Transverse colon (tissue), 4 donors: Measurements from ENCODE around the gene PDIA5.

Experiments
- CTCF ChIP-seq, 5 experiments: fragments of 200-600 bp in 3 of 5; fragments of 450-650 bp in 2 of 5; sonication (generic) in 3 of 5; IDR thresholded peaks; 1 replicate in 2 of 5; 2 replicates in 3 of 5; pipeline ENCODE4 v1.5.1; 2016 to 2017; ENCODE audit warnings: antibody characterized with exemption in 5 of 5, inconsistent platforms in 3 of 5, mild to moderate bottlenecking in 2 of 5, moderate library complexity in 1 of 5
- EP300 ChIP-seq: sonication (generic); formaldehyde crosslinking; IDR thresholded peaks from one replicate; pipeline ENCODE4 v1.6.1; 2017; ENCODE audit warnings: antibody characterized with exemption, low read depth
- POLR2A ChIP-seq: fragments of 450-650 bp; IDR thresholded peaks from one replicate; pipeline ENCODE4 v1.6.1; 2016; ENCODE audit warnings: antibody characterized with exemption, mild to moderate bottlenecking, moderate library complexity
- POLR2AphosphoS5 ChIP-seq, 3 donors: sonication (generic); formaldehyde crosslinking; IDR thresholded peaks; one replicate each; pipeline ENCODE4 v1.6.1; 2016; ENCODE audit warnings: antibody characterized with exemption in 3 of 3

GRCh38 chr3:123083383-123084124 lies 16.7 kb downstream of the PDIA5 start:
- TF ChIP-seq CTCF (IDR thresholded peaks at IDR 0.05) (no peak), EP300 (no peak), POLR2AphosphoS5 (IDR thresholded peaks at IDR 0.05) (no peak), POLR2A (no peak)
